HG02884 (cell line): ENCODE data around the gene GJB4.
A peak's percentile ranks its signal among the peaks of the same experiment; 100 is the strongest.
"Not testable (repeated sequence)": the region's sequence is repeated elsewhere in the genome, so short reads cannot be mapped to it uniquely, and the experiment has no call there.

ENCODE experiments used
- ATAC-seq: cut with Tn5 transposase; IDR thresholded peaks from one replicate; pipeline ENCODE4 v1.9.1; 2021; ENCODE audit warnings: mild to moderate bottlenecking, moderate library complexity; ENCODE audit not compliant: unreplicated experiment

The GJB4 gene

GRCh38 chr1:34794790-34795180, 35.2 kb downstream of the GJB4 start:
- no peak for ATAC-seq

- no peak for ATAC-seq
These were observed 36.4 kb downstream of the GJB4 start for GRCh38 chr1:34795916-34796315.

- ATAC-seq, result peak; percentile 60
These were observed 37.5 kb downstream of the GJB4 start for GRCh38 chr1:34796990-34797389.

- no peak for ATAC-seq
These were observed 40.7 kb downstream of the GJB4 start for GRCh38 chr1:34800214-34800613.

- ATAC-seq, result no peak
These were observed 44.2 kb downstream of the GJB4 start for GRCh38 chr1:34803770-34804169.

GRCh38 chr1:34806396-34806795, 46.9 kb downstream of the GJB4 start:
- ATAC-seq, result no peak

- no peak for ATAC-seq
These were observed 48.7 kb downstream of the GJB4 start for GRCh38 chr1:34808051-34808810.

- not testable (repeated sequence) for ATAC-seq
These were observed 51.2 kb downstream of the GJB4 start for GRCh38 chr1:34810781-34811180.
